Activated CD4-positive, alpha-beta memory T cell treated with anti-CD3 and anti-CD28 coated beads, Interleukin-2, amount 10 ng/mL, durations not matched to agents 7 days and 5 days (primary cell): ENCODE data around the gene TPSAB1. TPM values are rescaled to one million over a fixed set of nuclear protein-coding genes. Genes with fewer than 3 reads are reported as not detected.

ENCODE experiments used
- CTCF ChIA-PET: fragments of 350-600 bp; sonication (Branson Sonifier 250); formaldehyde crosslinking; loops from one replicate; lab custom pipeline; 2021; ENCODE audit warnings: antibody characterized with exemption, inconsistent platforms; lab: Charles Lee
- POLR2A ChIA-PET: fragments of 350-600 bp; sonication (Branson Sonifier 250); formaldehyde crosslinking; loops from one replicate; lab custom pipeline; 2021; ENCODE audit warnings: antibody characterized with exemption; lab: Charles Lee
- DNase-seq: peaks from one replicate; pipeline ENCODE4 v3.0.0-alpha.2; 2020
- H3K27ac Mint-ChIP-seq: one replicate; pipeline ENCODE4 v1.8.0; 2021; ENCODE audit warnings: mild to moderate bottlenecking, mixed read lengths
- H3K27me3 Mint-ChIP-seq: one replicate; pipeline ENCODE4 v1.8.0; 2021; ENCODE audit warnings: mixed read lengths
- H3K36me3 Mint-ChIP-seq: one replicate; pipeline ENCODE4 v1.8.0; 2021; ENCODE audit warnings: low read depth, mixed read lengths
- H3K4me1 Mint-ChIP-seq: one replicate; pipeline ENCODE4 v1.8.0; 2021; ENCODE audit warnings: mixed read lengths
- H3K4me3 Mint-ChIP-seq: one replicate; pipeline ENCODE4 v1.8.0; 2021; ENCODE audit warnings: mild to moderate bottlenecking, mixed read lengths
- H3K9me3 Mint-ChIP-seq: one replicate; pipeline ENCODE4 v1.8.0; 2021; ENCODE audit warnings: mixed read lengths
- total RNA-seq, 2 experiments: library from RNA; stranded (reverse); gene quantifications; one replicate each; pipeline ENCODE4 v1.2.3, GENCODE V29; 2021

Gene TPSAB1
- total RNA-seq, 2 experiments from 2014 or later, result not detected

DNA sequence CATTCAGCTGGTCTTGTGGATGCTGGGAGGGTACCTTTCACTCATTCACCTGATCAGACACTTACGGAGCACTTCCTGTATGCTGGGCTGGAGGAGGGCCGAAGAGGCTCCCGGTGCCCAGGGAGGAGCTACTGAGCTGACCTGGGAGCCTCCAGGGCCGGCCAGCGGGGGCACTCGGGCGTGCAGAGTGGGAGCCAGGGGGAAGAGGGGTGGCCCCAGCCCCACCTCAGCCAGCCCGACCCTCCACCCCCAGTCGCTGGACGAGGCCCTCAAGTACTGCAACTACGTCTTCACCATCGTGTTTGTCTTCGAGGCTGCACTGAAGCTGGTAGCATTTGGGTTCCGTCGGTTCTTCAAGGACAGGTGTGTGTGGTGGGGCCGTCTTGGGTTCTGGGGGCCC lies 25.8 kb upstream of the TPSAB1 start:
- CTCF ChIA-PET, result no interaction called here
- no peaks in the 10 kb centered on the region for H3K36me3 Mint-ChIP-seq
- POLR2A ChIA-PET, result no interaction called here
- DNase-seq, result no peak
- no peaks in the 10 kb centered on the region for H3K4me1 Mint-ChIP-seq
- H3K27ac Mint-ChIP-seq, result no peak overlapping the region
- no peaks in the 10 kb centered on the region for H3K9me3 Mint-ChIP-seq
- no peaks in the 10 kb centered on the region for H3K27me3 Mint-ChIP-seq
- no peak overlapping the region for H3K4me3 Mint-ChIP-seq

DNA sequence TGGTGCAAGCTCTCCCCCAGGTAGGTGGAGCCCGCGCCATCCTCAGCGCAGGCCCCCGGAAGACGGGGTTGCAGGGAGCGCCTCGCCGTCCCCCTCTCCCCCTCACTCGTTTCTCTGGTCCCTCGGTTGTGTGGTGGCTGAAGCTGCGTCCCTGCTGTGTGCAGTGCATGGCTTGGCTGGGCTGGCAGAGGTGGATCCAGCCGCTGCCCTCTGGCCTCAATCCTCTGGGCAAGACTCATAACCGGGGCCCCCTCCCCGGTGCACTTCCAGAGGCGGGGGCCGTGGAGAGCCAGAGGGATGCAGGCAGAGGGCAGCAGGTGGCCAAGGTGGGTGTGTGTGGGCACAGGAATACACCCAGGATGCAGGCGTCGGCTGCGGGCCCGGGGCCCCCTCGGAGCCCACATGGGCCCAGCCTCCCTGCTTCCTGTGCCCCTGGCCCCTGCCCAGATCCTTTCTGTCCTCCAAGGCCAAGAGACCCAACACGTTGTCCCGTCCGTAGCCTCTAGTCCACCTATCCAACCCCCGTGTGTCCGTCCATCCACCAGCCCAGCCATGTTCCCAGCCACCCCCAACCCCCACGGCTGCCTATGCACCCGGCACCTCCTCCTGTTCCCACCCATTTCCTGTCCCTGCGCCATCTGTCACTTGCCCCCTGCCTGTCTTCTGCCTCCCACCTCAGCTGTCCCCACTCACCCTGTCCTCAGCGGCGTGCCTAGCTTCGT lies 24.8 kb upstream of the TPSAB1 start:
- DNase-seq, result no peak
- POLR2A ChIA-PET, result no interaction called here
- no peaks in the 10 kb centered on the region for H3K27me3 Mint-ChIP-seq
- no peaks in the 10 kb centered on the region for H3K9me3 Mint-ChIP-seq
- H3K36me3 Mint-ChIP-seq, result no peaks in the 10 kb centered on the region
- H3K4me1 Mint-ChIP-seq, result no peaks in the 10 kb centered on the region
- CTCF ChIA-PET, result no interaction called here
- H3K4me3 Mint-ChIP-seq, result no peak overlapping the region
- no peak overlapping the region for H3K27ac Mint-ChIP-seq

DNA sequence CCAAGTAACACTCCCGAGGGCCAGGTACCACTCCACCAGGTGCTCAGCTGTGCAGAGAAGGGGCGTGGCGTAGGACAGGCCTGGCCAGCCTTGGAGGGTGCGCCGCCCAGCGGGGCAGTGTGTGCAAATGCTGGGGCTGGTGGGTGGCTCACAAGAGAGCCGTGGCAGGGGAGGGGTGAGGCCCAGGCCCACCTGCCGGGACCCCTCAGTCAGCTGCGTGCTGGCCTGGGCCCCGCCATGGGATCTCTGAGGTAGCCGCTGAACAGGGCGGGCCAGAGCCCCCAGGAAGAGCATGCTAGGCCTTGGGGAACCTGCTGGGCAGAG lies 24.2 kb upstream of the TPSAB1 start:
- H3K27me3 Mint-ChIP-seq, result no peaks in the 10 kb centered on the region
- ChIA-PET CTCF (no interaction called here), POLR2A (no interaction called here)
- no peak overlapping the region for H3K4me3 Mint-ChIP-seq
- no peaks in the 10 kb centered on the region for H3K9me3 Mint-ChIP-seq
- no peak for DNase-seq
- H3K4me1 Mint-ChIP-seq, result no peaks in the 10 kb centered on the region
- no peaks in the 10 kb centered on the region for H3K36me3 Mint-ChIP-seq
- H3K27ac Mint-ChIP-seq, result no peak overlapping the region

DNA sequence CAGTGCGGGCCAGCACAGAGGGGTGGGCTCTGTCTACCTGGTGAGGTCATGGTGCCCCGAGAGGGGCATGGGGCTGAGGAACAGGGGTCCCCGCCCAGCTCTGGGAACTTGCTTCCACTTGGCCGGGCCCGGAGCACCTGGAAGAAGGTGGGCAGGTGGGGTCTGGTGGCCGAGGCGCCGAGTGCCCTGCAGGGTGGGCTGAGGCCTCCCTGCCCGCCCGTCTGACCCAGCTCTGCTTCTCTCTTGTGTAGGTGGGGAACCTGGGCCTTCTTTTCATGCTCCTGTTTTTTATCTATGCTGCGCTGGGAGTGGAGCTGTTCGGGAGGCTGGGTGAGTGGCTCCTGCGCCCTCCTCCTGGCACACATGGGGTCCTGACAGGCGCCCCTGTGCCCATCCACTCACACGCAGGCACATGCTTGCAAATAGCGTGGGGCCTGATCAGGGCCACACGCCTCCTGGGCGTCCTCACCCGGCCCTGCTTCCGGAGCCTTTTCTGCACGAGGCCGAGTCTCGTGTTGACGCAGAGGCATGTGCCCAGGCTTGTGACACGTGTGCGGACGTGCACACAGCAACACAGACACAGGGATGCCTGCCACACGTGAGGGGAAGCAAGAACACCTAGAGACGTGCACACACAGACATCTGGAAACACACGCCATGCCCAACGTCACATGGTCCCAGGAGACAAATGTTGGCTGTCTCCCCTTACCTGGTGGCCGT lies 23.7 kb upstream of the TPSAB1 start:
- Mint-ChIP-seq H3K27me3 (no peaks in the 10 kb centered on the region), H3K27ac (no peak overlapping the region), H3K4me1 (no peaks in the 10 kb centered on the region), H3K9me3 (no peaks in the 10 kb centered on the region), H3K4me3 (no peak overlapping the region), H3K36me3 (no peaks in the 10 kb centered on the region)
- ChIA-PET CTCF (no interaction called here), POLR2A (no interaction called here)
- no peak for DNase-seq

DNA sequence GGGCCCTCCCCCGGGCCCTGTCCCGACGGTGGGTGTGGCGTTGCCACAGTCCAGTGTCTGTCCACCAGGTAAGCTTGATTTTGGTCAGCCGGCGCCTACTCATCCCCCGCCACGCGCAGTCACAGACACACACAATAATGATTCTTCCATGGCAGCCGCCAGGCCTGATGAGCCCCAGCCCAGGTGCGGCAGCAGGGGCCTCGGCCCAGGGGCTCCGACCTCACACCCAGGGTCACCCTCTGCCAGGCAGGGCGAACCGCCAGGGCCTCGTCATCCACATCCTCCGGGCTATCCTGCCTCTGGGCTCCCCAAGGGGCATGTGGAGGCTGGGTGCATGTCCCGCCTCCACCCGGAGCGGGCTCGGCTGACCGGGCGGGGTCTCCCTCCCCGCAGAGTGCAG lies 23.0 kb upstream of the TPSAB1 start:
- no peak overlapping the region for H3K27ac Mint-ChIP-seq
- no peak for DNase-seq
- H3K9me3 Mint-ChIP-seq, result no peaks in the 10 kb centered on the region
- CTCF ChIA-PET, result no interaction called here
- H3K36me3 Mint-ChIP-seq, result no peaks in the 10 kb centered on the region
- no peak overlapping the region for H3K4me3 Mint-ChIP-seq
- no peaks in the 10 kb centered on the region for H3K4me1 Mint-ChIP-seq
- no peaks in the 10 kb centered on the region for H3K27me3 Mint-ChIP-seq
- POLR2A ChIA-PET, result no interaction called here

DNA sequence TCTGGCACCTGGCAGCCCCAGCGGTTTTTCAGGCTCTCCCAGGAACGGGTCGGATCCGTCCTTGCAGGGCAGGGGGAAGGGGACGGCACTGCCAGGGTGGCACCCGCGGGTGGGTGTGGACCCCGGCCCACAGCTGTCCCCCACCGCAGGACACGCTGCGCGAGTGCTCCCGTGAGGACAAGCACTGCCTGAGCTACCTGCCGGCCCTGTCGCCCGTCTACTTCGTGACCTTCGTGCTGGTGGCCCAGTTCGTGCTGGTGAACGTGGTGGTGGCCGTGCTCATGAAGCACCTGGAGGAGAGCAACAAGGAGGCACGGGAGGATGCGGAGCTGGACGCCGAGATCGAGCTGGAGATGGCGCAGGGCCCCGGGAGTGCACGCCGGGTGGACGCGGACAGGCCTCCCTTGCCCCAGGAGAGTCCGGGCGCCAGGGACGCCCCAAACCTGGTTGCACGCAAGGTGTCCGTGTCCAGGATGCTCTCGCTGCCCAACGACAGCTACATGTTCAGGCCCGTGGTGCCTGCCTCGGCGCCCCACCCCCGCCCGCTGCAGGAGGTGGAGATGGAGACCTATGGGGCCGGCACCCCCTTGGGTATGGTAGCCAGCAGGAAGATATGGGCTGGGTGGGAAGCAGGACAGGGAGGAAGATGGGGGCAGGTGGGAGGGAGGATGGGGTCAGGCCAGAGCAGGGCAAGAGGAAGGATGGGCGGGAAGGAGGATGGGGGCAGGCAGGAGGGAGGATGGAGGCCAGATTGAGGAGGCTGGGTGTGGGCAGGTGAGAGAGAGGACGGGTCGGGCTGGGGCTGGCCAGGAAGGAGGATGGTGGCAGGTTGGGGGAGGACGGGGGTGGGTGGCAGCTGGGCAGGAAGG lies 22.2 kb upstream of the TPSAB1 start:
- H3K9me3 Mint-ChIP-seq, result no peaks in the 10 kb centered on the region
- H3K27me3 Mint-ChIP-seq, result no peaks in the 10 kb centered on the region
- ChIA-PET POLR2A (no interaction called here), CTCF (no interaction called here)
- H3K4me1 Mint-ChIP-seq, result no peaks in the 10 kb centered on the region
- no peak overlapping the region for H3K27ac Mint-ChIP-seq
- no peak for DNase-seq
- no peak overlapping the region for H3K4me3 Mint-ChIP-seq
- no peaks in the 10 kb centered on the region for H3K36me3 Mint-ChIP-seq

- POLR2A ChIA-PET, result no interaction called here
Measured at GRCh38 chr16:1218930-1219611, 21.4 kb upstream of the TPSAB1 start.

DNA sequence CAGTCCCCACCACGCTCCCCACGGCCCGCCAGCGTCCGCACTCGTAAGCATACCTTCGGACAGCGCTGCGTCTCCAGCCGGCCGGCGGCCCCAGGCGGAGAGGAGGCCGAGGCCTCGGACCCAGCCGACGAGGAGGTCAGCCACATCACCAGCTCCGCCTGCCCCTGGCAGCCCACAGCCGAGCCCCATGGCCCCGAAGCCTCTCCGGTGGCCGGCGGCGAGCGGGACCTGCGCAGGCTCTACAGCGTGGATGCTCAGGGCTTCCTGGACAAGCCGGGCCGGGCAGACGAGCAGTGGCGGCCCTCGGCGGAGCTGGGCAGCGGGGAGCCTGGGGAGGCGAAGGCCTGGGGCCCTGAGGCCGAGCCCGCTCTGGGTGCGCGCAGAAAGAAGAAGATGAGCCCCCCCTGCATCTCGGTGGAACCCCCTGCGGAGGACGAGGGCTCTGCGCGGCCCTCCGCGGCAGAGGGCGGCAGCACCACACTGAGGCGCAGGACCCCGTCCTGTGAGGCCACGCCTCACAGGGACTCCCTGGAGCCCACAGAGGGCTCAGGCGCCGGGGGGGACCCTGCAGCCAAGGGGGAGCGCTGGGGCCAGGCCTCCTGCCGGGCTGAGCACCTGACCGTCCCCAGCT lies 20.3 kb upstream of the TPSAB1 start:
- Mint-ChIP-seq H3K27ac (no peak overlapping the region), H3K36me3 (no peaks in the 10 kb centered on the region), H3K27me3 (no peaks in the 10 kb centered on the region), H3K4me1 (no peaks in the 10 kb centered on the region), H3K4me3 (no peak overlapping the region), H3K9me3 (no peaks in the 10 kb centered on the region)
- no peak for DNase-seq
- ChIA-PET POLR2A (no interaction called here), CTCF (no interaction called here)

More at GRCh38 chr16:1218930-1219611, 21.4 kb upstream of the TPSAB1 start:
- CTCF ChIA-PET, result no interaction called here
- H3K27me3 Mint-ChIP-seq, result no peaks in the 10 kb centered on the region
- no peaks in the 10 kb centered on the region for H3K36me3 Mint-ChIP-seq
- H3K27ac Mint-ChIP-seq, result no peak overlapping the region
- no peaks in the 10 kb centered on the region for H3K9me3 Mint-ChIP-seq
- no peak overlapping the region for H3K4me3 Mint-ChIP-seq
- no peaks in the 10 kb centered on the region for H3K4me1 Mint-ChIP-seq
- no peak for DNase-seq

DNA sequence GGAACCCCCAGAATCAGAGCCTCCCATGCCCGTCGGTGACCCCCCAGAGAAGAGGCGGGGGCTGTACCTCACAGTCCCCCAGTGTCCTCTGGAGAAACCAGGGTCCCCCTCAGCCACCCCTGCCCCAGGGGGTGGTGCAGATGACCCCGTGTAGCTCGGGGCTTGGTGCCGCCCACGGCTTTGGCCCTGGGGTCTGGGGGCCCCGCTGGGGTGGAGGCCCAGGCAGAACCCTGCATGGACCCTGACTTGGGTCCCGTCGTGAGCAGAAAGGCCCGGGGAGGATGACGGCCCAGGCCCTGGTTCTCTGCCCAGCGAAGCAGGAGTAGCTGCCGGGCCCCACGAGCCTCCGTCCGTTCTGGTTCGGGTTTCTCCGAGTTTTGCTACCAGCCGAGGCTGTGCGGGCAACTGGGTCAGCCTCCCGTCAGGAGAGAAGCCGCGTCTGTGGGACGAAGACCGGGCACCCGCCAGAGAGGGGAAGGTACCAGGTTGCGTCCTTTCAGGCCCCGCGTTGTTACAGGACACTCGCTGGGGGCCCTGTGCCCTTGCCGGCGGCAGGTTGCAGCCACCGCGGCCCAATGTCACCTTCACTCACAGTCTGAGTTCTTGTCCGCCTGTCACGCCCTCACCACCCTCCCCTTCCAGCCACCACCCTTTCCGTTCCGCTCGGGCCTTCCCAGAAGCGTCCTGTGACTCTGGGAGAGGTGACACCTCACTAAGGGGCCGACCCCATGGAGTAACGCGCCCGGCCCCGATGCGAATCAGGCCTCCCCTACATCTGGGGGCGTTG lies 19.5 kb upstream of the TPSAB1 start:
- no peaks in the 10 kb centered on the region for H3K36me3 Mint-ChIP-seq
- H3K27me3 Mint-ChIP-seq, result no peaks in the 10 kb centered on the region
- DNase-seq, result no peak
- H3K9me3 Mint-ChIP-seq, result no peaks in the 10 kb centered on the region
- no peaks in the 10 kb centered on the region for H3K4me1 Mint-ChIP-seq
- ChIA-PET POLR2A (no interaction called here), CTCF (no interaction called here)
- no peak overlapping the region for H3K4me3 Mint-ChIP-seq
- no peak overlapping the region for H3K27ac Mint-ChIP-seq

DNA sequence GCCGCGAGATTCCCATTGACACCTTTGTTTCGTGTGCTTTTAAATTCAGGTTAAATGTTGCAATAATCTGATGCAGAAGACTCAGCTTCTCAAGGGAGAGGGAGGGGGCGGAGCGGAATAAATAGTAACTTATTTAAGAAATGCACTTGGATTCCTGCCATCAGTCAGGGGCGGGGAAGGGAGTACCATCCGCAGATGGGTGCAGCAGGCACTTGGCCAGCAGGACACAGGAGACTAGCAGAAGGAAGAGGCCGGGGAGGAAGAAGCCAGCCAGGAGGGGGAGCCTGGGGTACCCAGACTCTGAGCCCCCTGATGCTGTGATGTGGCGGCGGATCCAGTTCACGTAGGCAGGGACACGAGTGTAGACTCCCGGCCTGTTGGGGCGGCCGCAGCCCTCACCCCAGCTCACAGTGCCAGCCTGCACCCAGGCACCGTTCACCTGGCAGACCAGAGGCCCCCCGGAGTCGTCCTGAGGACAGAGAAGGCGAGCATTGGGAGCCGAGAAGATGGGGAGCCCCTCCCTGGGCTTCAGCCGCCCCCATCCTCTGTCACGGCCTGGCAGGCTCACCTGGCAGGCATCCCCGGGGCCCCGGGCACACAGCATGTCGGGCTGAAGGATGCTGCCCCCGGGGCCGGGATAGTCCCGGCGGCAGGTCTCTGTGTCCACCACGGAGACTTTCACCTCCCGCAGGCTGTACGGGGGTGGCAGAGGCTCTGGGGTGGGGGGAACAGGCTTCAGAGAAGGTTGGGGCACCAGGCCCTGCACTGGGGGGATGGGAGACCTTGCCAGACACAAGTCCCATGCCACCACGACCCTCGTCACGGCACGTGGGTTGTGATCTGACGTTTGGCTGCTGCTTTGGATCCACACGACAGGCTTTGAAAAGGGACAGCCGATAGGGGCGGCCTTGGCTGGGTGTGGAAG lies 18.6 kb upstream of the TPSAB1 start:
- no peaks in the 10 kb centered on the region for H3K36me3 Mint-ChIP-seq
- ChIA-PET POLR2A (no interaction called here), CTCF (no interaction called here)
- no peak for DNase-seq
- no peaks in the 10 kb centered on the region for H3K4me1 Mint-ChIP-seq
- H3K27ac Mint-ChIP-seq, result no peak overlapping the region
- H3K27me3 Mint-ChIP-seq, result no peaks in the 10 kb centered on the region
- H3K4me3 Mint-ChIP-seq, result no peak overlapping the region
- no peaks in the 10 kb centered on the region for H3K9me3 Mint-ChIP-seq

DNA sequence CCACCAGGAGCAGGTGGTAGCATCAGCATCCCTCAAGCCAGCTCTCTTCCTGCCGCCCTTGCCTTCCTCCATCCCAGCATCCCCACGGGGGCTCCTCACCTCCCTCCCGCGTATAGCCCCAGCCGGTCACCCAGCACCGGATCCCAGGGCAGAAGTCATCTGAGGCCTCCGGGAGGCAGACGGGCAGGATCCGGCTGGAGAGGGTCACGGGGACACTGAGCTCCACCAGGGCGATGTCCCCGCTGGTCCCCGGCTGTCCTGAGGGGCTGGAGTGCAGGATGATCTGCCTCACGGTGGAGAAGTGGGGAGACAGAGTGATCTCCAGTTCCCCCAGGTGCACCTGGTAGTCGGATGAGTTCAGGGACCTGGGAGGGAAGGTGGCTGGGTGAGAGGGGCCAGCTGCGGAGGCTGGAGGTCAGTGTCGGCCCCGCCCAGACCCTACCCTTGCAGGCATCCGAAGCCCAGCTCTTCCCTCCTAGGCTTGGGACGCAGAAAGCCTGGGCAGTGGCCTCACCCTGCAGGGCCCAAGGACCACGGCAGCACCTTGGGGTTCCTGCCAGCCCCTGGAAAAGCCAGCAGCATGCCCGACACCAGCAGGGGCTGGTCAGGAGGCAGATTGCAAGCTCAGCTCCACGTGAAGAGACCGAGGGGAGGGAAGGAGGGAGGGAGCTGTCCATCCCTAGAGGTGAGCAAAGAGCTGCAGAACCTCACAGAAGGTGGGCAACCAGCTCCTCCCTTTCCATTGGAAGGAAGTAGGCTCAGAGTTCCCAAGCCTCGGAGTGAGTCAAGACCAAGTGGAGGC lies 17.8 kb upstream of the TPSAB1 start:
- no peak overlapping the region for H3K4me3 Mint-ChIP-seq
- POLR2A ChIA-PET, result no interaction called here
- no peaks in the 10 kb centered on the region for H3K27me3 Mint-ChIP-seq
- H3K9me3 Mint-ChIP-seq, result no peaks in the 10 kb centered on the region
- no peaks in the 10 kb centered on the region for H3K36me3 Mint-ChIP-seq
- H3K4me1 Mint-ChIP-seq, result no peaks in the 10 kb centered on the region
- no peak for DNase-seq
- CTCF ChIA-PET, result no interaction called here
- H3K27ac Mint-ChIP-seq, result no peak overlapping the region
